T-helper 1 cell (primary cell): ENCODE data around the gene ASCL4.

Source experiments
- DNase-seq, 5 donors: peaks; one replicate each; pipeline ENCODE4 v3.0.0-alpha.2; 2012 to 2020

Gene ASCL4

DNA sequence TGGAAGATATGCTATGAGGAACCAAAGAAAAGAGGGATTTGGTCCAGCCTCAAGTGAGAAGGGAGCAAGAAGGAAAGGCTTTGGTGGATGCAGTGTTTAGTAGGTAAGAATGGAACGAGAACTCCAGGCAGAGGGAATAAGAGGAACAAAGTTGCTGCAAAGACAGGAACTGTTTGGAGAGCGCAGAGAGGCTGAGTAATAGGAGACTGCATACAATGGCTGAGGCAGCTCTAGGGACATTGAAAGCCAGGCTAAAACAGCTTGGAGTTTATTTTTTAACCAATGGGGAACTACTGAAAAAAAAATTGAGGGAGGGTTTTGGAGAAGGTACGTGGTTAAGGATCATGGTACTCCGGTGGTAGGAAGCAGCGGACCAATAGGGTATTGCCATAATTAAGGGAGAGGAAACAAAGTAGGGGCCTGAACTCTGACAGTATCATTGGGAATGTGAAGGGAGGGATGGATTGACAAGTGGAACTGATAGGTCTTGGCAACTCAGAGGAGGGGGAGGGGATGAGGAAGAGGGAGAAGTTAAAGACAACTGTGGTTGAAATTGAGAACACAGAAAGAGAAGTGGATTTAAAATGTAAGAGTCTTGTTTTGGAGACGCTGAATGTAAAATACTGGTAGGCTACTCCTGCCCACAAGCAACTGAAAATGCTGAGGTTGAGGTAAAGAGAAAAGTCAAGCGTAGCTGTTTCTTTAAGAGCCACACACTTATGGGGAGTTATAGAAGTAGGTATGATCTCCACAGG is 4.8 kb downstream of the ASCL4 start:
- DNase-seq, result no peak

DNA sequence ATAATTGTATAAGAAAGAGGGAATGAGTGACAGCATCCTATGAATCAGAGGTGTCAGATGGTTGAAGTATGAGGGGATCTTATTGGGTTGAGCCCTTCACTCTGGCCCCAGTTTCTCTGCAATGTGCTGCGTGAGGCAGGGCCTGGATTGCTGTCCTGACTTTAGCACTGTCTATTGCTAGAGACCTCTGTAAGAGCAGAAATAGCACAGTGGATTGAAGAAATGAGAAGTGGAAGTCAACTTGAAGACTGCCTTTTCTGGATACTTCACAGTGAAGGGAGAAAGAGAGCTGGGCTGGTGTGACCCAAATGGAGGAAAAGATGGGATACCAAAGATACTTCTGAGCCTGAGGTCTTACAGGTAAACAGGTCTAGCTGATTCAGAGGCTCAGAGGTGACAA is 5.8 kb downstream of the ASCL4 start:
- no peak for DNase-seq

DNA sequence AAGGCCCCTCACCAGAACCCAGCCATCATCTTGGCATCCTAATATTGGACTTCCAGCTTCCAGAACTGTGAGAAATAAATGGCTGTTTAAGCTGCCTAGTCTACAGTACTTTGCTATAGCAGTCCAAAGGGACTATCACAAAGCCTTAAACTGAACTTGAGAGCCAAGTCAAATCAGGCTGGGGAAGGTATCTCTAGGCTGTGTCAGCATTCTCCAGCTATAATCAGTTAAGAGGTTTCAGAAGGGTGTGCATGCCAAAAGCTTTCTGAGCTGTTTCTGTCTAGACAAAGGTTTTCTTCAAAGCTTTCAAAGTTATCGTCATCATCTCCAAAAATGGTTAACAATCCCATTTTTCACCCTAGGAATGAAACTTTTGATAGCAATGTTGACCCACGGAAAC is 7.6 kb downstream of the ASCL4 start:
- no peak for DNase-seq

DNA sequence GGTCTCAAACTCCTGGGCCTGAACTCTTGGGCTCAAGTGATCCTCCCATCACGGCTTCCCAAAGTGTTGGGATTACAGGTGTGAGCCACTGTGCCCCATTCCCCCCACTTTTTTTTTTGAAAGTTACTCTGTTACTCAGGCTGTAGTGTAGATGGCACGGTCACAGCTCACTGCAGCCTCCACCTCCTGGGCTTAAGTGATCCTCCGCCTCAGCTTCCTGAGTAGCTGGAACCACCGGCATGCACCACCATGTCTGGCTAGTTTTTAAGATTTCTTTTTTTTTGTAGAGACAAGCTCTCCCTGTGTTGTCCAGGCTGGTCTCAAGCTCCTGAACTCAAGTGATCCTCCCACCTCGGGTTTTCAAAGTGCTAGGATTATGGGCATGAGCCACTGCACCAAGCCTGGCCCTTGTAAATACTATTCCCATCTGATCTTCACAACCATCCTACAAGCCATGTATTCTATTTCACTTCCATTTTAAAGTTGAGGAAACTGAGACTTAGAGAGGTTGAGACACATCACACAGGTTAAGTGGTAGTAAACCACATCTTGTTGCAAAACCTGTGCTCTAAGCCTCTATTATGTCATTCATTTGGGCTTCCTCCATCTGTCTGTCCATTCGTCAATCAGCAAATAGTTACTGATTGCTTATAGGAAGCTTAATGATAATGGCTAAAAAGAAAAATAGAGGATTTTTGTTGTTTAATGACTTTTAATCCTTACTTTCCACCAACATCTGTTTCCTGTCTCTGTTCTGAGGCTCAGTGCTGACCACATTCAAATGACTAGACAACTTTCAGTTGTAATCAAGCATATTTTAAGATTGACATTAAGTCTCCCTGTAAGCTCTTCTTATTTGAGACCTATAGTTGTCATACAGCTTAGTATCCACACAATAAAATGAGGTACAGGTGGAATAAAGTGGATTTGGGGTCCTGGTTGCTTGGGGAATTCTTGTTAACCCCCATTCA is 9.2 kb downstream of the ASCL4 start:
- no peak for DNase-seq

DNA sequence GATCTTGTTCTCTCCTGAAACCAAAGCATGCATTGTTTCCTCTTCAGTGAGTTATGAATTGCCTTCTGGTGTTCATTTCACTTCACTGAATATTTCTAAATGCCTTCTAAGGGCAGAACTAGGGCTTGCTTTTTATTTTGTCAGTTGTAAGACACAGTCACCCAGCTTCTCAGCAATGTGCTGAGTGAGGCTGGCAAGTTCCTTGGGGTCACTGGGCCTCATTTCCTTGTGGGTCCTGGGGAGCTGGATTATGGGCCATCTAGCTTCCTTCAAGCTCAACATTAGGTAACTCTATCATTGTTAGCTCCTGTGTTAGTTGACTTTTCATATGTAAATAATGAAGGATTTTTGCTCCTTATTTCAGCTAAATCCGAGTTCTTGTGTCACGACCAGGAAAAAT is 13.8 kb downstream of the ASCL4 start:
- DNase-seq, result no peak

DNA sequence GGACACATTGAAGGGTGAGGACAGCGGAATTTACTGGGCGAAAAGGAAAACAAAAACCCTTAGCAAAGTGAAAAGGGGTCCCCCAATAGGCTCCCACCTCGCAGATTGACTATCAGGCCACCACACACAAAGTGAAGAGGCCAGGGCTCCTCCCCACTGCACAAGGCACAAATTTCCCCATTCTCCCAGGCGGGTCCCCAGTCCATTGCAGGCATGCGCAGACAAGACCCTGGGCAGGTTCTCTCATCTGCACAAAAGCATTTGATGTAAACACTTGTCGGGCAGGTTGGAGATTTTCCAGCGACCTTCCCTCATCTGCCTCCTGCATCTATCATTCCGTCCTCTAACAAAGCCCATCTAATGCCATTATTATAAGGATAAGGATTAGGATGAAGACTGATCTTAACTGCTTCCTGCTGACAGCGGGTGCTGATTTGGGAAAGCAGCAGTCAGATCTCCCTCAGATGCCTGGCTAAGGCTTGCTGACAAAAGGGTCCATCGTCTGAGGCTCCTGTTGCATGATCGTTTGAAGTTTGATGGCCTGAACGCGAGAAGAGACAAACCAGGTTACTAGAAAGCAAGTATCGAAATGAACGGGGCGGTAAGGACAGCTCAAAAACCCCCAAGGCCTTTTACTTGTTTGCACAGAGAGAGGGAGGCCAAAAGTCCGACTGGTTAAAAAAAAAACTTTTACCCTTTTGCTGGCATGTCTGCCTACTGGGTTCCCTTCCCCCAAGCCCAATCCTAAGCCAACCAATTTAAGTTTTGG is 14.4 kb downstream of the ASCL4 start:
- DNase-seq, result no peak

DNA sequence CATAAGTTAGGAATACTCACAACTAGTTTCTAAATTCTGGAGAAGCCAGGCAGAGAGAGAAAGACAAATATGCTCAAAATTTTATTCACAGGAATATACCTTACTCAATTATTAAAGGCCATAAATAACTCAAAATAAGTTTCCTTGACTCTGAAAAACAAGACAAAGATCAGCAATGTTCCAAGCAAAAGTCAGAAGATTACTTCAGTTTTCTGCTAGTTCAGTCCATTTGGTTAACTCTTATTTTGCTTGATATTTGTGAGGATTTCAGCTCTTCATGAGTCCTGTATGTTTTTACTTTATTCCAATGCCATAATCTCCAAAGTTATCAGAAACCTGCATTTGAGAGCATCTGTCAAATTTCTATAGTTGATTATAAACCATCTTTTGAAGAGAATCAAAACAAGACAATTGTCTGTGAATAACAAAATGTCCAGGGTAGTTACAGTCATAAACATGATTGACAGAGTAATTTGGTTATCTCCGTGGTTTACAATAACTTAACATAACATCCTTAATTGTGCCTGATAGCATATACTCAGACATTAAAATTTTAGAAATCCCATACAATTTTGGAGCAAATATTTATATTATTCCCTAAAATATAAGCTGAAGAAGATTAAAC is 17.1 kb downstream of the ASCL4 start:
- DNase-seq, result no peak

DNA sequence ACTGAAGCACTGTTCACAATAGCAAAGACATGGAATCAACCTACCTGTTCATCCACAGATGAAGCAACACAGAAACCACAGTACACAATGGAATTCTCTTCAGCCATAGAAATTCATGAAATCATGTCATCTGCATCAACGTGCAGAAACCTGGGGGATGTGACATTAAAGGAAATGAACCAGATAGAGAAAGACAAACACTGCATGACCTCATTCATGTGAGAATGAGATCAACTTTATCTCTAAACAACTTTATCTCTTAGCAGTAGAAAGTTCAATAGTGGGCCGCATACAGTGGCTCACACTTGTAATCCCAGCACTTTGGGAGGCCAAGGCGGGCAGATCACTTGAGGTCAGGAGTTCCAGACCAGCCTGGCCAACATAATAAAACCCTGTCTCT is 19.9 kb downstream of the ASCL4 start:
- DNase-seq, result no peak

DNA sequence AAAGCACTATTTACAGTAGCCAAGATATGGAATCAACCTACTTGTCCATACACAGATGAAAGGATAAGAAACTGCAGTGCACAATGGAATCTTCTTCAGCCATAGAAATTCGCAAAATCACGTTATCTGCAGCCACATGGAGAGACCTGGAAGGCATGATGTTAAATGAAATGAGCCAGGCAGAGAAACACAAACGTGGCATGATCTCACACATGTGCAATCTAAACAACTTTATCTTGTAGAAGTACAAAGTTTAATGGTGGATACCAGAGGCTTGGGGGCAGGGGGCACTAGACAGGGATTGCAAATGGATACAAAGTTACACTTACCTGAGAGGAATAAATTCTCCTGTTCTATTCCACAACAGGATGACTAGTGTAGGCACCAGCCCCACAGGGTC is 24.1 kb downstream of the ASCL4 start:
- no peak for DNase-seq

DNA sequence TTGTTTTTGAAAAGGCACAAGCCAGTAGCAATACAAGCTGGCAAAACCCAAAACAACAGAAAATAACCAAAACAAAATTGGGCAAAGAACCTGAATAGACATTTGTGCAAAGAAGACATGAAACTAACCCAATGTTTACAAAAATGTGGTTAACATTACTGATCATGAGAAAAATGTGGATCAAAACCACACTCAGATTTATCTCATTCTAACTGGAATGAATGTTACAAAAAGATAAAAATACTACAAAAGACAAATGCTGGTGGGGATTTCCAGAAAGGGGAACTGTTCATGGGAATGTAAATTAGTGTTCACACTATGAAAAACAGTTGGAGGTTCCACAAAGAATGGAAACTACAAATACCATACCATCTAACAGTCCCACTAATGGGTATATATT is 26.6 kb downstream of the ASCL4 start:
- DNase-seq, result no peak

DNA sequence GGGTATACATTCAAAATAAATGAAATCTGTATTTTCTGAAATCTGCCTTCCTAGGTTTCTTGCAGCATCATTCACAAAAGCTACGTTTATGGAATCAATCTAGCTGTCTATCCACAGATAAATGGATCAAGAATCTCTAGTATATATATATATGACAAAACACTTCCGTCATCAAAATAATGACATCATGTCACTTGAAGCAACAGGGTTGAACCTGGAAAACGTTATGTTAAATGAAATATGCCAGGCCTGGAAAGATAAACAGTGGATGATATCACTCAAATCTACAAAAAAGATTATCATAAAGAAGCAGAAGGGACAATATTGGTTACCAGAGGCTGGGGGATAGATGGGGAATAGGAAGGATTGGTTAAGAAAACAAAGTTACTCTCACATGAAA is 28.6 kb downstream of the ASCL4 start:
- DNase-seq, result no peak

DNA sequence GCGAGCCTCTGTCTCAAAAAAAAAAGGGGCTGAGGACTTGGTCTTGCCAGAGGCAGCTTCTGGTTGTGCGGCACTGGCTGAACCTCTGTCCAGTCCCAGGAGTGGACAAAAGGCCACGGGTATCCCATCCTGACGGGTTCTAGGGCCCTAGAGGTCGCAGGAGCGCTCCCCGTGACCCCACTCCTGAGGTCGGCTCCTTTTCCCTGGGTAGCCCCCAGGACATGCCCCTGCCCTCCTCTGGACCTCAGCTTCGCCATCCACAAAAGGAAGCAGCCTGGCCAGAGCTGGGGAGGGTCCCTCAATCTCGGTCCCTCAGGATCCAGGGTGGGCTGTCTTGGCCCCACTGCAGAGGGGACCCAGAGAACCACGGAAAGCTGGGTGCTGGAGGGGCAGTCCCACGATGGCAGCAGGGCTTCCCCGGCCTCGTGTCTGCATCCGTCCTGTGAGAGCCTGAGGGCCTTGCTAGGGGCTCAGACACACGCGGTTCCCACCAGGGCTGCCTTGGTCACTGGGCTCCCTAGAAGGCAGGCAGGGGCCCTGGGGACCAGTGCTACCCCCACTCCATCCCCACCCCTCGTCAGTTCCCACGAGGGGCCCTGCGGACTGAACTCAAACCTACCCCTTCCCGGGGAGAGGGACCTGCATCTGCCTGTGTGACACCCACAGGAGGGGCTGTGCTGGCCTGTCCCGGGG is 31.1 kb downstream of the ASCL4 start:
- DNase-seq, result no peak

DNA sequence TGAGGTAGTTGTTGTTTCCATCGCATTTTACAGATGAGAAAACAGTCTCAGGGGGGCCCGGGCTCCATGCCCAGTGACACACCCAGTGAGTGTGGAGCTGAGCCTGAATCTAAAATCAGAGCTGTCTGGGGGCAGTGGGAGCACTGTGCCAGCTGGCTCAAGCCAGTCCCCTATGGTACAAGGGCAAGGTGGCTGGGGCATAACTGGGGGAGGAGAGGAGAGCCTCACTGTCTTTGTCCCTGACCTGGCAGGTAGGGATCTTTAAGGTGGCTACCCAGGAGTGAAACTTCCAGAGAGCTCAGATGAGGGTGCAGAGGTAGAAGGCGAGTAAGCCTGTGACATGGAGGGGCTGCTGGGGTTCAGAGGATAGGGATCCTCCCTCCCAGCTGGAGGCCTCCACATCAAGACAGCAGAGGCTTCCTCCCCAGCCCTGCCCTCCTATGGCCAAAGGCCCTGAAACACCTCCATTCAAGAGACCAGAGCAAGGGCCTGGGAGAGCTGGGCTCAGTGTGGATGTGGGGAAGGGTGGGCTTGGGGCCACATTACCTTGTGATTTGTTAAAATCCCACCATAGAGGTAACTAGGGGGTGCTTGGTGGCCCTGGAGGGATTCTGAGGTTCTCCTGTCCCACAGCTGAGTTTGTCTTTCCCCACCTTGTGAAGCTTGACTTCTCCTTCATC is 33.1 kb downstream of the ASCL4 start:
- no peak for DNase-seq

DNA sequence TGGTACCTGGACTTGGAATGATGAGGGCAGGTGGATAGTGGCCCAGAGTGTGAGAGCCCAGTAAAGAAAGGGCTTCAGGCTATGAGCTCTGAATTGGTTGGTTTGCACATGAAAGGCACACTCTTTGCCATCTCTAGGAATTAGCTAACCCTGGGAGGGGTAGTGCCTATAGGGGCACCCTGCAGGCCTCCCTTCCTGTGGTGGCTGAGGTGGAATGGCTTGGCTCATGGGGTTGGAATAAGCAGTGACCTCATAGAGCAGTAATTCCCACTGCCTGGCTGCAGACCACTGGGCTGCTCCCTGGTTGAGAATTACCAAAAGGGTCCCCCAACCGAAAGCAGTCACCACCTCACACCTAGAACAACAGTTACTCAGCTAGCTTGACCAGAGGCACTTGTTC is 42.7 kb downstream of the ASCL4 start:
- no peak for DNase-seq

DNA sequence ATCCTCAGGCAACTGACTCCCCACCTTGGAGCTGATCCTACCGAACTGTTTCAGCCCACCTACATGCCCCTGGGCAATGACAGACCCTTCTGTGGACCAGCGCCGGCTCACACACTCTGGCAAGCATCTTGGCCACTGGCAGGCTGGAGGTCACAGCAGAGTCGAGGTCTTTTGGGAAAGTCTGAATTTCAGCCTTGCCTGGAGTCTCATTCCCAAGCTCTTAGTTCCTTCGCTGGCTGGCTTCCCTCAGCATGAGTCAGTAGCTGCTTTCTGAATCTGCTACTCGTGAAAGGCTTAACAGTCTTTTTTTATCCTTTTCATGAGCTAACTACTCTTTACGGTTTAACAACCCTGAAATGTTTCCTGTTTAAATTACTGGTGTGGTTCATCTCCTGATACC is 44.5 kb downstream of the ASCL4 start:
- DNase-seq, result no peak

DNA sequence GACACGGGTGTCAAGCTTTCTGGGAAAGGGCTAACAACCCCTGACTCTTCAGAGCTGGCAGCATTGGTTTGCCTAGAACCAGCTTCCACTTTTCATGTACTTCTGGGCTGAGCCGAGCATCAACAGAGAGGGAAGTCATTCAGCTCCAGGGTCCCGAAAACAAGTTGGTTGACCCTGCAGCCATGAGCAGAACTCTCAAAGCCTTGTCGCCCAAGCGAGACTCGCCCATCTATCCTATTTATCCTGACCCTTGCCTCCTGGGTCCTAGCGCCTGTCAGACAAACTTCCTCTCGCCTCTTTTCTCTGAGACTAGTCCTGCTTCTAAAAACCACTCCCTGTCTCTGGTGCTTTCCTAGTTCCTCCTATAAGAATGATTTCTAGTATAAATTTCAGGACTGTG is 47.9 kb downstream of the ASCL4 start:
- DNase-seq, result no peak
